ENCODE results near the gene C10orf90. TPM values are rescaled to one million over a fixed set of nuclear protein-coding genes. Genes with fewer than 3 reads are reported as not detected.

The C10orf90 gene
- total RNA-seq, 6 donors from 2014 or later: 1.0 TPM; not detected in 5

DNA sequence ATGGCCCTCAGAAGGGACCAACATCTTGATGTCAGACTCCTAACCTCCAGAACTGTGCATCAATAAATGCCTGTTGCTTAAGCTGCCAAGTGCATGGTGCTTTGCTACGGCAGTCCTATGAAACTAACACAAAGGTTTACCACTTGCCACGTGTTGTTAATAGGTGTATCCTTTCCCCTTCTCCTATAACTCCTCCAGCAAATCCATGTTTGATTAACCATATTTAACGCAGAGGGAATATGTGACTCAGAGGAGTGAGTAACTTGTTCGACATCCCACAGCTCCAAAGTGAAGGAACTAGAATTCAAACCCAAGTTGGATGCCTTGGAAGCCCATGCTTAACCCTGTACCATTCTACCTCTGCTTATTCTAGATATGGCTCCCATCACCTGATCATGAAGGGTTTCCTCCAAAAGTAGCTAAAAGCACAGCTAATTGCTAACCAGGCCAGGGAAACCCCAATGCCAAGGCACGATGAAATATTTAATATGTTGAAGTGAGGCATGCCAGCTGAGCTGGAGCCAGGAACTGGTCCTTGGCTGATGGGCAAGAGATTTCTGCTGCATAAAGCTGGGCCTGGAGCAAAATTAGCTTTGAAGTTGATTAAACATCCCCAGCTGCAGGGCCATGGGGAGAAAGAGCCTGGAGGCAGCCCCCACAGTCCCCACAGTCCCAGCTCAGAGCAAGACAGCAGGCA lies 131.9 kb downstream of the C10orf90 start:
- no peak for ATAC-seq (ENCODE audit: low FRiP score in 2 of 2)
- H3K9me3 ChIP-seq: no peaks in the 10 kb centered on the region
- no peak overlapping the region for H3K4me3 ChIP-seq
- WGBS, 2 donors: 77 to 85% methylated on average over 5 of the region's 5 CpGs
- no peak for DNase-seq
- H3K27ac ChIP-seq: no peak overlapping the region
- TF ChIP-seq, protein P1, sequence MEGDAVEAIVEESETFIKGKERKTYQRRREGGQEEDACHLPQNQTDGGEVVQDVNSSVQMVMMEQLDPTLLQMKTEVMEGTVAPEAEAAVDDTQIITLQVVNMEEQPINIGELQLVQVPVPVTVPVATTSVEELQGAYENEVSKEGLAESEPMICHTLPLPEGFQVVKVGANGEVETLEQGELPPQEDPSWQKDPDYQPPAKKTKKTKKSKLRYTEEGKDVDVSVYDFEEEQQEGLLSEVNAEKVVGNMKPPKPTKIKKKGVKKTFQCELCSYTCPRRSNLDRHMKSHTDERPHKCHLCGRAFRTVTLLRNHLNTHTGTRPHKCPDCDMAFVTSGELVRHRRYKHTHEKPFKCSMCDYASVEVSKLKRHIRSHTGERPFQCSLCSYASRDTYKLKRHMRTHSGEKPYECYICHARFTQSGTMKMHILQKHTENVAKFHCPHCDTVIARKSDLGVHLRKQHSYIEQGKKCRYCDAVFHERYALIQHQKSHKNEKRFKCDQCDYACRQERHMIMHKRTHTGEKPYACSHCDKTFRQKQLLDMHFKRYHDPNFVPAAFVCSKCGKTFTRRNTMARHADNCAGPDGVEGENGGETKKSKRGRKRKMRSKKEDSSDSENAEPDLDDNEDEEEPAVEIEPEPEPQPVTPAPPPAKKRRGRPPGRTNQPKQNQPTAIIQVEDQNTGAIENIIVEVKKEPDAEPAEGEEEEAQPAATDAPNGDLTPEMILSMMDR (IDR thresholded peaks at IDR 0.05): no peak
- TF ChIP-seq EP300 (IDR thresholded peaks at IDR 0.05) (no peak), POLR2A (IDR thresholded peaks at IDR 0.05) (no peak), POLR2AphosphoS5 (IDR thresholded peaks at IDR 0.05) (no peak)
- no peaks in the 10 kb centered on the region for H3K27me3 ChIP-seq
- H3K36me3 ChIP-seq: no peaks in the 10 kb centered on the region
- no peaks in the 10 kb centered on the region for H3K4me1 ChIP-seq

DNA sequence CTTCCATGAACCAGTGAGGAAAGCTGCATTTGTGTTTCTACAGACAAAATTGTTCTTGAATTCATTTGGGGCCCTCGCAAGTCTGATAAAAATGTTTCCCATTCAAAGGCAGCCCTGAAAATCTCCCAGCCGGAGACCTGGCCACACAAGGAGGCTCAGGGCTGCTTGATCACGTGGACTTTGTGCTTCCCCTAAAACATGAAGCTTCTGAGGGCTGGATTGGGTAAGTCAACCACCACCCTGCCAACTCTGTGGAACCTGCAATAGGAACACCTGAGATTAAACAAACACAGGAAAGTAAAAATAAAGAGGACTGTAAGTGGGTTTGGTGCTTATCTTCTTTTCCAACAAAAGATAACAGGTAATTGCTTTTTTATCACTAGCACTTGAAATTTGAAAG lies 133.8 kb downstream of the C10orf90 start:
- no peaks in the 10 kb centered on the region for H3K36me3 ChIP-seq
- TF ChIP-seq, protein P1 (IDR thresholded peaks at IDR 0.05): no peak
- TF ChIP-seq POLR2A (IDR thresholded peaks at IDR 0.05) (no peak), EP300 (IDR thresholded peaks at IDR 0.05) (no peak), POLR2AphosphoS5 (IDR thresholded peaks at IDR 0.05) (no peak)
- DNase-seq (peak in 1 of 2 donors; percentile 53), ATAC-seq (ENCODE audit: low FRiP score in 2 of 2) (no peak)
- H3K4me3 ChIP-seq: no peak overlapping the region
- peaks cover 0 to 4% (median 0%) of the 10 kb centered on the region in 4 donors for H3K4me1 ChIP-seq
- H3K27me3 ChIP-seq: no peaks in the 10 kb centered on the region
- 72 to 81% methylated on average over 3 of the region's 3 CpGs for WGBS, 2 donors
- no peak overlapping the region for H3K27ac ChIP-seq
- no peaks in the 10 kb centered on the region for H3K9me3 ChIP-seq

DNA sequence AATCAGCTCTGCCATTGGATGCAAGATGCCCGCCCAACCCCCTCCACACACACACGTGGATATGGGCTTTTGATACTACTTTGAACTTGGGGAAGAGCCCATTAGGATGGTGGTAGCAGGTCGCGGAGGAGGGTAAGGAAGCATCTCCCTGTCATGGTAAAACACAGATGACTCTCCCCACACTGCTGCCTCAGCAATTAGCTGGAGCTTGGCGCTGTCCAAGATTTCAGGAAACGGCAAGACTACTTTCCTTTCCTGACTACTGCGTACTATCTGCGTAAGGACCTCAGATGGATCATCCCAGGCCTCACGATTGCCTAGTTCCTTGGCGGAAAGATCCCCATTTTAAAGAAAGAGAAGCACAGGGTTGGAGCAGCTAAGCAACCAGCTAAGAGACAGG lies 134.3 kb downstream of the C10orf90 start:
- Histone ChIP-seq H3K4me1 (peaks cover 0 to 4% (median 0%) of the 10 kb centered on the region in 4 donors), H3K27me3 (no peaks in the 10 kb centered on the region), H3K9me3 (no peaks in the 10 kb centered on the region), H3K4me3 (no peak overlapping the region), H3K27ac (no peak overlapping the region), H3K36me3 (no peaks in the 10 kb centered on the region)
- DNase-seq: no peak
- no peak for ATAC-seq (ENCODE audit: low FRiP score in 2 of 2)
- no peak for TF ChIP-seq POLR2AphosphoS5 (IDR thresholded peaks at IDR 0.05)
- 68 to 79% methylated on average over 9 to 10 of the region's 10 CpGs for WGBS, 2 donors

DNA sequence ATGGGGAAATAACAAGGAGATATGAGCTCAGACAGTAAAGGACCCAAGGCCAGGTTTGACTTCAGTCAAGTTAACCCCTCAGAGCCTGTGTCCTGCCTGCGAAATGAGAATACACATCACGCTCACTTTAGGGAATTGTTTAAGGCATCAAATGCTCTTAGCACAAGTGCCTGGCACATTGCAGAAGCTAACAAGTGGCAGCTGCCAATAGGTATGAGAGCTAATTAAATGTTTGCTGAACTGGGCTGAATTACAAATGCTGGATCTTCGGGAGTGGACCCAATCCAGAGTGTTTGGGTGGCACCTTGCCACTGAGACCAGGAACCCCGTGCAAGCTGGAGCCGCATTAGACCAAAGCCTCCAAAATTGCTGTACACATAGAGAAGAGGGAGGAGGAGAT lies 136.8 kb downstream of the C10orf90 start:
- H3K9me3 ChIP-seq: no peaks in the 10 kb centered on the region
- H3K27ac ChIP-seq: no peak overlapping the region
- no peak for TF ChIP-seq POLR2A (IDR thresholded peaks at IDR 0.05)
- H3K36me3 ChIP-seq: no peaks in the 10 kb centered on the region
- ATAC-seq (ENCODE audit: low FRiP score in 2 of 2) (peak in 1 of 2 donors; percentile 19), DNase-seq (no peak)
- no peaks in the 10 kb centered on the region for H3K27me3 ChIP-seq
- 63 to 91% methylated on average over 5 of the region's 5 CpGs for WGBS, 2 donors
- H3K4me1 ChIP-seq: peaks cover 0 to 4% (median 0%) of the 10 kb centered on the region in 4 donors
- no peak overlapping the region for H3K4me3 ChIP-seq

DNA sequence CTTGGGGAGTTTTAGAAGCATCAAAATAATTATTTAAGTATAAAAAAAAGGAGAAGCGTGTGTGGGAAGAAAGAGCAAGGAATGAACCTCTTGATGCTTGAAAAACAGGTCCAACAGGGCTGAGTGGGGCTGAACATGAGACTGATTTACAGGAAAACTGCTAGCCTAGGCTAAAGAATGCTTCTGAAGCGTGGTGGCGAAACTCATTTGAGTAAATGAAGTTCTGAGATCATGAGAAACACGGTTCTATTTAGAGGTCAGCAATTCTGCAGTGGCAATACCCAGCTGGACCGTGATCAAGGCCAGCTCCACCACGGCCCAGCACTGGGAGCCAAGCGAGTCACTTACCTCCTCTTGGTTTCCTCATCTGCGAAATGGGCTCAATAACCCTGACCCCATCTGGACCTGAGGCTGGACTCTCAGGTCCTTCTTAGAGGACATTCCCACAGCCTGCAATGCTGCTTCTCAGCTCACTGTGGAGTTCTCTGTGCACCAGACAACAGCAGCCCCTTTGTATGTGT lies 142.1 kb downstream of the C10orf90 start:
- H3K36me3 ChIP-seq: no peaks in the 10 kb centered on the region
- H3K4me3 ChIP-seq: no peak overlapping the region
- peaks cover 0 to 2% (median 0%) of the 10 kb centered on the region in 4 donors for H3K4me1 ChIP-seq
- 50 to 74% methylated on average over 8 of the region's 8 CpGs for WGBS, 2 donors
- H3K27me3 ChIP-seq: no peaks in the 10 kb centered on the region
- no peak overlapping the region for H3K27ac ChIP-seq
- ATAC-seq (ENCODE audit: low FRiP score in 2 of 2) (no peak), DNase-seq (peak; percentile 27 to 36)
- no peaks in the 10 kb centered on the region for H3K9me3 ChIP-seq
- TF ChIP-seq EP300 (IDR thresholded peaks at IDR 0.05): no peak

DNA sequence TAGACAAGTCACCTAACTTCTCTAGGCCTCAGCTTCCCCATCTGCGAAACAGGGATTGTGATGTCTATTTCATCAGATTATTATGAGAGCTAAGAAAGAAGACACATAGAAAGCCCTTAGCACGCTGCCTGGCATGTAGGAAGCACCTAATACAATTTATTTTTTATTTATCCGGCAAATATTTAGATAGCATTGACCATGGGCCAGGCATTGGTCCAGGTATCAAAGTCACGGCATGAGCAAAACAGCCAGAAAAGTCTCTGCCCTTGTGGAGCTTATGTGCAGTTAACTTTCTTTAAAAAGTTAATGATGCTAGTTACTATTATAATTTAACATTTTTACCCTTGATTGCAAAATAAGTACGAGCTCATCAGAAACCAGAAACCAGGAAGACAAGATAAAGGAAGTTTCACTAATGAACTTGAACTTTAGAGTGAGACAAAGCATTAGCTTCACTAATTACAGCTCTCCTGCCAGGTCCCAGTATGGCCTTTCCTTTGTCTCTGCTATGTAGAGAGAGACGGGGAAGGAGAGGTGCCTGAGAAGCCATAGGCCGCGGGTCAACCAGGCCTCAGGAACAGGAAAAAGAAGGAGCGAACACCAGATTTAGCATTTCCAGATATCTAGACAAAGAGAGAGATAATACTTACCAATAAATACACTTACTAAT lies 142.7 kb downstream of the C10orf90 start:
- no peaks in the 10 kb centered on the region for H3K27me3 ChIP-seq
- no peak for TF ChIP-seq EP300 (IDR thresholded peaks at IDR 0.05)
- TF ChIP-seq POLR2AphosphoS5 (IDR thresholded peaks at IDR 0.05): no peak
- no peak for TF ChIP-seq POLR2A (IDR thresholded peaks at IDR 0.05)
- TF ChIP-seq, protein P1 (IDR thresholded peaks at IDR 0.05): no peak
- 82 to 86% methylated on average over 9 of the region's 9 CpGs for WGBS, 2 donors
- H3K9me3 ChIP-seq: no peaks in the 10 kb centered on the region
- no peak overlapping the region for H3K27ac ChIP-seq
- no peak for DNase-seq
- ATAC-seq (ENCODE audit: low FRiP score in 2 of 2): no peak
- H3K4me1 ChIP-seq: no peaks in the 10 kb centered on the region
- no peaks in the 10 kb centered on the region for H3K36me3 ChIP-seq
- no peak overlapping the region for H3K4me3 ChIP-seq
